Activated T-cell treated with anti-CD3 and anti-CD28 coated beads for 24 hours (primary cell): Measurements from ENCODE around the gene SLC25A29.

Experiments used
- DNase-seq: peaks from one replicate; pipeline ENCODE4 v3.0.0-alpha.2; 2020; ENCODE audit warnings: low read depth

Gene SLC25A29

DNA sequence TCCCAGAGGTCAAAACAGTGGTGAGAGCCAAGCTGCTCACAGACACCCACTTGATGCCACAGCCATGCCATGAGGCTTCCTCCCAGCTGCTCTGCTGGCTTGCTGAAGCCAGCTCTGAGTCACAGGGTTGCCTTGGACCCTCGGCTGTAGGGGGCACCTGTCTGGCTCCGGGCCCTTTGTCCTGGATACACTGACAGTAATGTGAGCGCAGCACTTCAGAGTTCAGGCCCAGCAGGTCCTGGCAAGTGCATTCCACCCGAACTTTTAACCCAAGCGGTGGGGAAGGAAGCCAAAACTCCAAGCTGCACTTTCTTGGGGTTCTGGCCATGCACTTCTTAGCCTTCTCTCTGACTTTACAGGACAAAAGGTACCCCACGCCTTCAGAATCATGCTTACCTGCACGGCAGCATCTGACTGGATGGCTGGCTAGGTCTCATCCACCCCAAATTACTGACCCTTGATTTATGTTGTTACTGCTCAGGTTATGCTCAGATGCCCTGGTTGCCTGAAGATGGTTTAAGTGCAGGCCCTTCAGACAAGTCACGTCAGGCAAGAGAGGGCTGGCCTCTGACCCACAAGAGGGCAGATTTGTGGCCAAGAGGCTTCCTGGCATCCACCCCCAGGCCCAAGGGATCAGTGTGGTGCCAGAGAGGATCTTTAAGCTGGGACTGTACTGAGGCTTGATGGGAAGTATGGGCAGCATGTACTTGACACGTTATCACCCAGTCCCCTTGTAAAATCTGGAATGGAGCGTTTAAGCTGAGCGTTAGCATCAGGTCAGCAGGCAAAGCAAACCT lies 24.8 kb downstream of the SLC25A29 start:
- DNase-seq, result no peak

DNA sequence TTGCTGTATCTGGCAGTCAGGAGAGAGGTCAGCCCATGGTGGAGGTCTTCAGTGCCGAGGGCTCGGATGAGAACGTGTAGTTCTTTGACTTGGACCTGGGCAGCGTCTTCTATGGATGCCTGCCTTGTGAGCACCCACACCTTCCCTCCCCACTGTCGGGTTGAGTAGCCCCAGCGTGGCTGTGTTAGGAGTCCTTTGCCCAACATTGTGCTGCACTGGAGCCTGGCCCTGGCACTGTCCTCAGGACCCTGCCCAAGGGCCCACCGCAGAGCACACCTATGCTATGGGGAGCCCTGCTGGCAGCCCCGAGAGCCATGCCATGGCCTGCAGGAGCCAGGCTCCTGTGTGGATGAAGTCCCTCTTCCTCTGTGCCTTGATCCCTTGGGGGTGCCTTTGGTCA lies 26.7 kb downstream of the SLC25A29 start:
- no peak for DNase-seq

DNA sequence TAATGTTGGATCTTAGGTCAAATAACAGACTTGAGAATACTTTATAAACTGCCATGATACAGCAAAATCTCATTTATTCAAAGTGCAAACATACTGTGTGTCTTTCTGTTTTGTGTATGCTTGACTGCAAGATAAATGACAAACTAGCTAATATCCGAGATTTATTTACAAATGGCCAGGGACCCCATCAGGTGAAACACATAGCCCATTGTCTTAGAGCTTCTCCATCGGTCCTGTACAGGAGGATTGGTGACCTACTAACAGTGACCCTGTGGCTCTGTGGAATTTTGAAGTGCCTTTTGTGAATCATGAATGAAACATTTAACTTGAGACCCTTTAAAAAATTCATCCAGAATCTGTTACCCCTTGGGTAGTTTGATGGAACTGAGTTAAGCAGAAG lies 27.1 kb downstream of the SLC25A29 start:
- DNase-seq, result no peak

DNA sequence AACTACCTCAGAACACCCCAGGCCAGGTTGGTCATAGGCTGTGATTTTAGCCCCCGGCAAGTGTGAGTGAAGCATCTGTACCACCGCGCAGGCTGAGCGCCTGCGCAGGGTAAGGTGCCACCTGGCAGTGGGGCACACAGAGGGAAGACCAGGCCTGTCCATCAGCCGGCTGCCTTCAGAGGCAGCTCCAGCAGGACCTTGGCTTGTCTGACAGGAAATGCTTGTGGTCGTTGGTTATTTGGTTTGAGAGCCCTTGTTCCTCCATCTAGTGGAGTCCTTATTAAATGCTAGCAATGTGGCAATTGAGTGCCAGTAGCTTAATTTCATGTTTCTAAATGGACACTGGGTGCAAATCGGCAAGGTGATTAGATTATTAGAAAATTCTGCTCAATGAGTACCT lies 27.5 kb downstream of the SLC25A29 start:
- DNase-seq, result no peak

DNA sequence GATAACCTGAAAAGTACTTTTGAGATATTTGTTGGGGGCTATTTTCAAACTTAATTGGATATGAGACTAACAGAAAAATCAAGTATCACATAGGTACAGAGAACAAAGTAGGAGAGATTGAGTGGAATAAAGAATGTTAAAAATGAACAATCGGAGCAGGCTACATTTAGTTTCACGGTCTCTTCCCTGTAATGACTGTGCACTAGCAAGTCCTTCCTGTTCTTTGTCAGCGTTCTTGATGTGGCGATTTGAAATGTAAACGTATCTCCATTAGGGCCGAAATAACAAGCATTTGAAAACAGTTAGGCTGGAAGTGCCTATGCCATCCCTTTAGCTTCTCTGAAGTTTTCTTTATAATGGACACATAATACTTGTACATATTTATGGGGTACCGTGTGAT lies 31.0 kb downstream of the SLC25A29 start:
- no peak for DNase-seq

DNA sequence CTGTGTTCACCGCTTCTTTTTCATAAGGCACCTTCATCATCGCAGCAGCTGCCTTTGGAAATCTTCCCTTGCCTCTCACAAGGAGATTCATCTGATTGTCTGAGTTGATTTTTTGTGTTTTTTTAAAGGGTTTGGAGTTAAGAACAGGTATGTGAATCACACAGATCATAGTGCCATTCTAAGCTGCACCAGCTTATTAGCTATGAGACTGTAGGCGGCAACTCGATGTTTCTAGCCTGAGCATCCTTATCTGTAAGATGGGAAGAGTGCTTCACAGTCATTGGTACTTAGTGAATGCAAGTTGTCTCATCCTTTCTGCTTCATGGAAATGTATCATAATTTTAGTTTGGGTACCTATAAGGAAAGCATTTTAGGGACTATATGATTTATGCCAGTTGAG lies 32.0 kb downstream of the SLC25A29 start:
- no peak for DNase-seq

DNA sequence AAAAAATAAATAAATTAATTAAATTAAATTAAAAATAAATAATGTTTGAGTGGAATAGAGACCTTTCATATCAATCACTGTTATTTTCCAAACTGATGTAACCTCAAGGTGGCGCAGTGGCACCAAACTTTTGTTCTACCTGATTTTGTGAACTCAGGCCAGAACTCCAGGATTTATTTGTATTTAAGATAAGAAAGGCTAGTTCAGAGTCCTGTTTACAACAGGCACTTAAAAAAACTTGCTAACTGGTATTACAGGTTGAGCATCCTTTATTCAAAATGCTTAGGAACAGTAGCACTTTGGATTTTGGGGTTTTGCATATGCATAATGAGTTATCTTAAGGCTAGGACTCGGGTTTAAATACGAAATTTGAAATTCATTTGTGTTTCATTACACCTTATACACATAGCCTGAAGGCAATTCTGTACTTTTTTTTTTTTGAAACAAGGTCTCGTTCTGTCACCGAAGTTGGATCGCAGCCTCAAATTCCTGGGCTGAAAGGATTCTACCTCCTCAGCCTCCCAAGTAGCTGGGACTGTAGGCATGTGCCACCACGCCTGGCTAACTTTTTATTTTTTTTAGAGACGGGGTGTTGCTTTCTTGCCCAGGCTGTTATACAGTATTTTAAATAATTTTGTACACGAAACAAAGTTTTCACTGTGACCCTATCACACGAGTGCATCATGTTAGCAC lies 34.9 kb downstream of the SLC25A29 start:
- DNase-seq, result no peak

DNA sequence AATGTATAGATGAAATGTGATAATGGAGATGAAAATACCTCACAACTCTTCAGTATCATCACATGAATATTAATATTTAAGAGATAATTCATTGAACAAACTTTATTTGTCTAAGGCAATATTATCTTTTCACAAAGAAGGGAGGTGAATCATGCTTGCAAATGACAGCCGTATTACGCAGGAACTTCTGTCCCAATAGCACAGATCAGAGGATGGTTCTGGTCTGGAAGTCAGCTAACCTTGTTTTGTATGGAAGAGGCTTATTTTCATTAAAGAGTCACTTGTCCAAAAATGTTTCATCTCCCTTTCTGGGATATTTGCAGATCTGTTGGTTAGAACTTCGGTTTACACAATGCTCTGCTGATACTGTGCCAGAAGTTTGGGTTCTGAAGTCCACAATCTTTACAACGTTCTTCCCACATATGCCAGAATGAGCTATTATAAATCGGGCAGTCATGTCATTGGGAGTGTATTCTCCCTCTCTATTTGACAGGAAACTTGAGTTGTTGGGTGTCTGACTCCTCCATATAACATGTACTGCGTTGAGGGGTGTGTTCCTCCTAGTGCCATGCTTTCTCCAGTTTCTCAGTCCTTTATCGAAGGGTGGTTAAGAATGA lies 37.5 kb downstream of the SLC25A29 start:
- no peak for DNase-seq

DNA sequence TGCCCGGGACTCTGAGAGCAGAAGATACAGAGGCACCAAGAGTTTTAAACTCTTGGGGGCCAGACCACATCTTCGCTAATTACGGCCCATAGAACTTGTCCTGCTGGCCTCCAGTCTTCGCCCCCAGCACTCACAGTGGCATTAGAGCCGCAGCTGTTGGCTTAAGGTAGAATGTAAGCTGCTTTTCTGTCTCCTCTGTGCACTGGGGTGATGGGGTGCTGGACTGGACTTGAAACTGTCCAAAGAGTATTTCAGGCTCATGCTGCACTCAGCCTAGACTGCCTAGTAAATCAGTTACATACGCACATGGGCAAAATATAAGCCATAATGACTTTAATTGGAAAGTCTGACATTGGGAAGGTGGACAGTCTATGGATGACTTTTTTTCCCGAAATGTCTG lies 38.3 kb downstream of the SLC25A29 start:
- no peak for DNase-seq

DNA sequence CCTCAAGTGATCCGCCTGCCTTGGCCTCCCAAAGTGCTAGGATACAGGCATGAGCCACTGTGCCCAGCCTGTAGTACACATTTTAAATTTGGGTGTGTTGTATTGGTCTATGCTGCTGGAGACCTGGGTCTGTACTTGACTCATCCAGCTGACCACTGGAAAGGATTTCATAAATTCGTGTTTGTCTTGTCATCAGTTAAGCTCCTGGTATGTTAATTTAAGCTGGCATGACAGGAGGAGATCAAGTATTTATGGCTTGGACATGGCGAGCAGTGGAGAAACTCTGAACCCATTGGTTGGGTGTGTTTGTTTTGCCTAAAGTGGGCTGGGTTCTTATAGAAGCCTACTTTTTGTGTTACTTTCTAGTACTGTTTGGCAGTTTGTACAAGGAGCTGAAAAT lies 43.1 kb downstream of the SLC25A29 start:
- no peak for DNase-seq

DNA sequence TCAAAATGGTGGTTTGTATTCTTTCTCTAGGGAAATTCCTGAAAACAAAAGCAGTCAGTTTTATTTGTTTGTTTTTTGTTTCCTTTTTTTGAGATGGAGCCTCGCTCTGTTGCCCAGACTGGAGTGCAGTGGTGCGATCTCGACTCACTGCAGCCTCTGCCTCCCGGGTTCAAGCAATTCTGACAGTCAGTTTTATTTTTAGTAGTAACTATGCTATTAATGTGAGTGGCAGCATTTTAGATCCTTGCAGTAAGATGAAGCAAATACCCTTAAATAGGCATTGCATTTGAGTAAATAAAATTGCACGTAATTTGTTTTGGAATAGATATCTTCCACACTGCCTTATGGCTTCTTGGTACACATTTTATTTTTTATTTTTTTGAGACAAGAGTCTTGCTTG lies 43.7 kb downstream of the SLC25A29 start:
- no peak for DNase-seq

DNA sequence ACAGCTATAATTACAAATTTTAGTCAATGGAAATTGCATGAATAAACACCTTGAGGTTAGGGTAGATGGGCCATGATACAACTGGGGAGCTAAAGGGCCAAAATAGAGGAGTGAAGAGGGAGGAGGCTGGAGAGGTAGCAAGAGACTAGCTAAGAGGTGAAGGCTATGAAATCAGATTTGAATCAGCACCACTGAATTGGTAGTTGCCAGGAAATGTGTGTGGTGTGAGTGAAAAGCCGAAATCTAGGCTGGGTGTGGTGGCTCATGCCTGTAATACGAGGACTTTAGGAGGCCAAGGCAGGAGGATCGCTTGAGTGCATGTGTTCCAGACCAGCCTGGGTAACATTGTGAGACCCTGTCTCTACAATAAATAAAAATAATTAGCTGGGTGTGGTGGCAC lies 44.6 kb downstream of the SLC25A29 start:
- peak; percentile 16 for DNase-seq

DNA sequence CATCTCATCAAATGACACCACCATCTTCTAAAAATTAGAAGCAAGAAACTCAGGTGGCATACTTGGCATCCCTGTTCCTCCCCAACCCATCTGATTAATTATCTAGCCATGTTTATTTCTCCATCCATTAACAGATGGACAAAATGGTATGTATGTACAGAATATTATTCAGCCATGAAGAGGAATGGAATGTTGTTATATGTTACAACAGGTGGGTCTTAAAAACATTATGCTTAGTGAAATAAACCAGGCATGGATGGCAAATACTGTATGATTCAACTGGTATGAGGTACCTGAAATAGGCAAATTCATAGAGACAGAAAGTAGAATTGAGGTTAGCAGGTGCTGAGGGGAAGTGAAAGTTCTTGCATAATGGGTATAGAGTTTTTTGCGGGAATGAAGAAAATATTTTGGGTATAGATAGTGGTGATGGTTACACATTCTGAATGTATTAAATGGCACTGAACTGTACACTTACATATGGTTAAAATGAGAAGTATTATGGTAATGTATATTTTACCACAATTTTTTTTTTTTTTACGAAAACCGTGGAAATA lies 49.8 kb downstream of the SLC25A29 start:
- DNase-seq, result no peak

DNA sequence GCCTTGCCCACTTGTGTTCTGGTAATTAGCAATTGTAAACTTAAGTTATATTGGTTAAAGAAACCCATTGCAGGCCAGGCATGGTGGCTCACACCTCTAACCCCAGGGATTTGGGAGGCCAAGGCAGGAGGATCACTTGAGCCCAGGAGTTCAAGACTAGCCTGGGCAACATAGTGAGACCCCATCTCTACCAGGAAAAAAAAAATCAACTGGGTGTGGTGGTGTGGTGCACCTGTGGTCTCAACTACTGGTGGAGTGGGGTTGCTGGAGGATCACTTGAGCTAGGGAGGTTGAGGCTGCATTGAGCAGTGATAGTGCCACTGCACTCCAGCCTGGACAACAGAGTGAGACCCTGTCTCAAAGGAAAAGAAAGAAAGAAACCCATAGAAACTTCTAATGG lies 53.6 kb downstream of the SLC25A29 start:
- no peak for DNase-seq

DNA sequence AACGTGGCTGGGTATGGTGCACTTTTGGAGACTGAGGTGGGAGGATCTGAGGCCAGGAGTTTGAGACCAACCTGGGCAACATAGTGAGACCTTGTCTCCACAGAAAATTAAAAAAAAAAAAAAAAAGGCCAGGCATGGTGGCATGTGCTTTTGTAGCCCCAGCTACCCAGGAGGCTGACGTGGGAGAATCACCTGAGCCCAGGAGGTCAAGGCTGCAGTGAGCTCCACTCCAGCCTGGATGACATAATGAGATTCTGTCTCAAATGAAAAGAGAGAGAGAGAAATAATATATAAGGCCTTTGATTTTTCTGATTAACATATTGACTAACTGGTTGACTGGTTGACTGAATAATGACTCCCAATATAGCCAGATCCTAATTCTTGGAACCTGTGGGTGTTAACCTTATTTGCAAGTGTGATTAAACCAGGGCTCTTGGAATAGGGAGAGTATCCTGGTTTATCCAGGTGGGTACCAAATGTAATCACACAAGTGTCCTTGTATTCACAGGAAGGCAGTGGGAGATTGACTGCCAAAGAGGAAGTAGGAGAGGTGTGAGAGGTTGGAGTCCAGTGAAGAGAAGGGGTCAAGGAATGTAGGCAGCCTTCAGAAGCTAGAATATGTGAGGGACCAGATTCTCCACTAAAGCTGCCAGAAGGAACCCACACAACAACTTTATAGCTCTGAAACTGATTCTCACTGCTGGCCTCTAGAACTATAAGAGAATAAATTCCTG lies 55.3 kb downstream of the SLC25A29 start:
- DNase-seq, result no peak

DNA sequence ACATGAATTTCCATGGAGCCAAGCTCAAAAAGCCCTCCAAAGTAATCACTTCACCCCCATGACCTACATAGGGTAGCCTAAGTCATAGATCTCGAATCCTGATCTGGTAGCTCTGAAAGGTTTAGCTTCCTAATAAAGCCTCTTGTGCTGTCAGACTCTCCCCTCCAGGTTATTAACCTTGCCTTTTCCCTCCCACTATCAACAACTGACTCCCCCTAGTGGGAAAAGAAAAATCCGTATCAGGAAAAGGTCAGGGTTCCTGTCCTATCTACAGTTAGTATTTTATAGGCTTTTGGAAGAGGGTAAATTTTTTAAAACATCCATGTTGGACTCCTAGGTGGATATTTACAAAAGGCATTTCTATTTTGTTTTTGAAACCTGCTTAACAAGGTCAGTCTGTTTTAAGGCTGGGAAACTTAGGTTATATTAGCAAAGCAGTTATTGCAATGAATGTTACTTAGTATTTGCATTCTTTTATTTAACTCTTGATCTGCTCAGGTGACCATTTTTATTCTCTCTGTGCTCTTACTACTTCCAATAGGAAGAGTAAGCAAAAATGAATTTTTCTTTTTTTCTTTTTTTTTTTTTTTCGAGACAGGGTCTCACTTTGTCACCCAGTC lies 59.3 kb downstream of the SLC25A29 start:
- no peak for DNase-seq

DNA sequence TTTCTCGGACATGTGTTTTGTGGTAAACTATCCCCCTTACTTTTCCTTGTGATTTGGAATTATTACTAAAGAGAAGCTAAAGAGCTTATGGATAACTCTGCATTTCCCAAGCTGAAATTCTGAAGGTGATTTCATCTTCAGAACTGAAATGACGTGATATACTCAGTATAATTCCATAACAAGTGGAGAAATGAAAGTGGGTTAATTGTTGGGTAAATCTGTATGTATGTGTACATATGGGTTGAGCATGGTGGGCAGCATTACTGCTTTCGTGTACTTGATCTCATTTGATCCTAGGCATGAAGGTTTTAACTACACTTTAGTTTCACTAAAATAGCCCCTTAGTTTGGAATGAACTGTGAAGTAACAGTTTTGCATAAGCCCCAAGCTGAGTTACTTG lies 63.2 kb downstream of the SLC25A29 start:
- DNase-seq, result no peak

DNA sequence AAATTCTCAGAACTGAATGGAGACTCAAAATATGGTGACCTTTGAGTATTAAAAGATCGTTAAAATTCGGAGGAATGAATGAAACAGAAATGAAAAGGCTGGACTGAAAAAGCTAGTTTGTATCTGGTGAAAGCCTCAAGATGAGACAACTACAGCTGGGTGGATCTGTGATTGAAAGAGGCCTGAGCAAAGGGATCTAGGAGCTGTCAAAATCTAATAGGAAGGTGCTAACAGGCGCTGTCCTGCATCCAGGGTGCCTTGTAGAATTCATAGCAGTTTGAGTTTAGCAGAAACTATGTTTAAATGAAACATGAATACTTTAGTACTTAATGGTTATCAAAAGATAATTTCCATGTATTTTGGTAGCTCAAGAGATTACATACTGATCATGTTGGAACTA lies 65.0 kb downstream of the SLC25A29 start:
- DNase-seq, result no peak
